IMR-90 (cell line): ENCODE data around the gene TNFRSF13B. TPM values are rescaled to one million over a fixed set of nuclear protein-coding genes. Genes with fewer than 3 reads are reported as not detected.

ENCODE experiments used
- ATAC-seq: fragments of 200-7000 bp; cut with Tn5 transposase; 2 replicates; pipeline ENCODE4 v1.9.1; 2020; ENCODE audit warnings: low read depth, mild to moderate bottlenecking, moderate library complexity
- BruUV-seq: library from RNA; stranded (reverse); fragments of 400-500 nt; replicated peaks from 2 replicates; lab custom pipeline; 2021; lab: Mats Ljungman, UMichigan
- CTCF ChIA-PET: fragments of 300-600 bp; formaldehyde crosslinking; extraction: SDS; loops from one replicate; lab custom pipeline; 2021; ENCODE audit warnings: antibody characterized with exemption; lab: Yijun Ruan, JAX
- POLR2A ChIA-PET: fragments of 300-600 bp; sonication (Branson Sonifier 250); formaldehyde crosslinking; loops from one replicate; lab custom pipeline; 2022; ENCODE audit warnings: antibody characterized with exemption; ENCODE audit not compliant: unreplicated experiment; lab: Charles Lee
- DNase-seq: peaks from one replicate; pipeline ENCODE4 v3.0.0; 2013
- H2AFZ ChIP-seq: replicated peaks from 2 replicates; pipeline ENCODE3; 2013; ENCODE audit warnings: low read length, mild to moderate bottlenecking; ENCODE audit not compliant: poor library complexity
- H2AK5ac ChIP-seq: 2 replicates; pipeline ENCODE4 v1.6.1; 2013; ENCODE audit warnings: low read depth, low read length, inconsistent platforms
- H2AK9ac ChIP-seq: replicated peaks from 2 replicates; pipeline ENCODE3; 2013; ENCODE audit warnings: mild to moderate bottlenecking, low read depth, low read length, moderate library complexity; ENCODE audit not compliant: poor library complexity
- H2BK120ac ChIP-seq: 2 replicates; pipeline ENCODE4 v1.6.1; 2013; ENCODE audit warnings: low read depth, low read length, inconsistent platforms
- H2BK15ac ChIP-seq: 3 replicates; pipeline ENCODE4 v1.6.1; 2013; ENCODE audit warnings: low read depth, low read length, inconsistent platforms
- H2BK20ac ChIP-seq: 2 replicates; pipeline ENCODE4 v1.6.1; 2013; ENCODE audit warnings: low read depth, mild to moderate bottlenecking, inconsistent platforms, low read length, moderate library complexity
- H2BK5ac ChIP-seq: 2 replicates; pipeline ENCODE4 v1.6.1; 2013; ENCODE audit warnings: mild to moderate bottlenecking, low read depth, low read length, inconsistent platforms; ENCODE audit not compliant: poor library complexity, severe bottlenecking
- H3K14ac ChIP-seq: replicated peaks from 2 replicates; pipeline ENCODE4 v1.6.1; 2013; ENCODE audit warnings: low read depth, low read length, inconsistent platforms
- H3K18ac ChIP-seq: 2 replicates; pipeline ENCODE4 v1.6.1; 2013; ENCODE audit warnings: low read depth, low read length, control low read depth
- H3K23ac ChIP-seq: 2 replicates; pipeline ENCODE4 v1.6.1; 2013; ENCODE audit warnings: low read depth, low read length, inconsistent platforms
- H3K27ac ChIP-seq: 2 replicates; pipeline ENCODE4 v1.5.1; 2013; ENCODE audit warnings: mild to moderate bottlenecking, control low read depth, low read length; ENCODE audit not compliant: insufficient read depth
- H3K27me3 ChIP-seq: 2 replicates; pipeline ENCODE4 v1.6.1; 2013; ENCODE audit warnings: low read length; ENCODE audit not compliant: control insufficient read depth, insufficient read depth
- H3K36me3 ChIP-seq: 2 replicates; pipeline ENCODE4 v1.6.1; 2013; ENCODE audit warnings: low read length, mixed read lengths; ENCODE audit not compliant: control insufficient read depth, insufficient read depth
- H3K4ac ChIP-seq: 2 replicates; pipeline ENCODE4 v1.6.1; 2013; ENCODE audit warnings: low read depth, low read length, inconsistent platforms
- H3K4me1 ChIP-seq: 2 replicates; pipeline ENCODE4 v1.6.1; 2013; ENCODE audit warnings: low read length, mixed read lengths; ENCODE audit not compliant: control insufficient read depth, insufficient read depth
- H3K4me2 ChIP-seq: 2 replicates; pipeline ENCODE4 v1.6.1; 2013; ENCODE audit warnings: low read depth, mild to moderate bottlenecking, control low read depth, low read length, moderate library complexity
- H3K4me3 ChIP-seq: 2 replicates; pipeline ENCODE4 v1.5.1; 2013; ENCODE audit warnings: low read depth, mild to moderate bottlenecking, control low read depth, low read length, moderate library complexity; ENCODE audit not compliant: insufficient read depth
- H3K56ac ChIP-seq: 2 replicates; pipeline ENCODE4 v1.6.1; 2013; ENCODE audit warnings: low read length, inconsistent platforms; ENCODE audit not compliant: insufficient read depth; ENCODE audit errors: extremely low read depth
- H3K79me1 ChIP-seq, 2 experiments: 2 replicates each; pipeline ENCODE4 v1.6.1; 2013; ENCODE audit warnings: low read length in 2 of 2, inconsistent platforms in 1 of 2, low read depth in 1 of 2
- H3K9ac ChIP-seq: 2 replicates; pipeline ENCODE4 v1.6.1; 2013; ENCODE audit warnings: low read depth, low read length, control low read depth
- H3K9me1 ChIP-seq: 2 replicates; pipeline ENCODE4 v1.6.1; 2013; ENCODE audit warnings: low read length, inconsistent platforms; ENCODE audit not compliant: insufficient read depth
- H3K9me3 ChIP-seq: 2 replicates; pipeline ENCODE4 v1.6.1; 2013; ENCODE audit warnings: low read length; ENCODE audit not compliant: control insufficient read depth, insufficient read depth
- H4K20me1 ChIP-seq: 2 replicates; pipeline ENCODE4 v1.6.1; 2013; ENCODE audit warnings: low read length, inconsistent platforms; ENCODE audit not compliant: insufficient read depth
- H4K5ac ChIP-seq: 2 replicates; pipeline ENCODE4 v1.6.1; 2013; ENCODE audit warnings: mild to moderate bottlenecking, low read depth, low read length, control low read depth
- H4K8ac ChIP-seq, 2 experiments: 2 replicates each; pipeline ENCODE4 v1.6.1; 2013; ENCODE audit warnings: low read depth in 2 of 2, low read length in 2 of 2, control low read depth in 1 of 2, inconsistent platforms in 1 of 2
- H4K91ac ChIP-seq: 2 replicates; pipeline ENCODE4 v1.6.1; 2013; ENCODE audit warnings: low read depth, low read length, inconsistent platforms; ENCODE audit not compliant: insufficient read depth
- BHLHE40 ChIP-seq: fragments of 150-350 bp; IDR thresholded peaks from 2 replicates; pipeline ENCODE4 v1.6.1; 2016; ENCODE audit warnings: mild to moderate bottlenecking, low read depth, low read length
- CHD1 ChIP-seq: IDR thresholded peaks from 2 replicates; pipeline ENCODE4 v1.6.1; 2012; ENCODE audit warnings: low read depth, low read length, improper control_type of control experiment
- RCOR1 ChIP-seq: IDR thresholded peaks from 2 replicates; pipeline ENCODE4 v1.6.1; 2012; ENCODE audit warnings: mild to moderate bottlenecking, low read length, improper control_type of control experiment; ENCODE audit not compliant: insufficient replicate concordance
- WGBS, 2 experiments: methylation state at CpG; one replicate each; pipeline versions ENCODE4 v1.1.5 to v1.1.7; 2013; ENCODE audit warnings: missing lambda C conversion rate in 2 of 2; ENCODE audit not compliant: insufficient read length in 1 of 2; ENCODE audit errors: extremely low coverage in 2 of 2; 5-methylcytosine and 5-hydroxymethylcytosine counted together
- dilution Hi-C: fragments of 300-500 bp; cut with HindIII; formaldehyde crosslinking; loops from one replicate; pipeline ENCODE4 v1.14.3; 2018; ENCODE audit warnings: low sequenced_read_pairs; ENCODE audit not compliant: unreplicated experiment
- in situ Hi-C: fragments of 300-500 bp; cut with MboI; formaldehyde crosslinking; loops from 3 replicates; pipeline ENCODE4 v1.14.3; 2019; ENCODE audit warnings: low sequenced_read_pairs, inconsistent platforms, mixed read lengths
- intact Hi-C: fragments of 100-400 bp; cut with micrococcal nuclease; formaldehyde crosslinking; loops from 2 replicates; pipeline ENCODE4 v1.10.0; 2022
- polyA plus RNA-seq, 3 experiments: library from polyadenylated mRNA; depleted of rRNA; stranded (reverse); fragments of >200 nt; gene quantifications; 2 replicates each; pipeline ENCODE4 v1.2.3, GENCODE V29; 2012; ENCODE audit warnings: low replicate concordance in 1 of 3
- total RNA-seq: library from RNA; depleted of rRNA; stranded (reverse); fragments of >200 nt; gene quantifications from 2 replicates; pipeline ENCODE4 v1.2.3, GENCODE V29; 2012
- TF ChIP-seq, protein P1 (sequence below): fragments of 150-350 bp; IDR thresholded peaks from 2 replicates; pipeline ENCODE4 v1.6.1; 2017; ENCODE audit warnings: mild to moderate bottlenecking, antibody characterized with exemption, low read length, low read depth

TNFRSF13B gene
- total and polyA plus RNA-seq, 2 of the 4 experiments (the other 2 are of a cell fraction): not detected

DNA sequence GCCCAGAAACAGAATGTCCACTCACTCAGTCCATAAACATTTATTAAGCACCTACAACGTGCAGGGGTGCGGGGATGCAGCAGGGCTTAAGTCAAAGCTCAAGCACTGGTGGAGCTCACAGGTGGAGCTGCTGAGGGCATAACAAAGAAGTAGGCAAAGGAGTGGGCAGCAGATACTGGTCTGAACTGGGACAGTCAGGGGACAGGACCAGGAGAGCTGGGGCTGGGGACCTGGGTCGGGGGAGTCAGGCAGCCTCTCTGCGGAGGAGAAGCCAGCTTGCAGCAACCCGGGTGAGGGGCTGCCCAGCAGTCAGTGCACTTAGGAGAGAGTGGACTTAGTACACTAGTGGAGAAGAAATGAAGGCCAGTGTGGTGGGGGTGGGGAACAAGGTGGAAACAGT is 10.0 kb upstream of the TNFRSF13B start:
- Histone ChIP-seq H3K9ac (no peak overlapping the region), H2AK5ac (no peak overlapping the region), H2BK15ac (no peak overlapping the region), H3K4ac (no peak overlapping the region), H4K91ac (no peak overlapping the region), H3K4me3 (no peak overlapping the region), H4K20me1 (no peaks in the 10 kb centered on the region), H3K56ac (no peak overlapping the region), H3K4me2 (no peak overlapping the region), H2BK20ac (no peak overlapping the region), H4K5ac (no peak overlapping the region), H3K79me1 (no peaks in the 10 kb centered on the region), H3K18ac (no peak overlapping the region), H2AFZ (no peak overlapping the region), H3K36me3 (no peaks in the 10 kb centered on the region), H2AK9ac (no peak overlapping the region), H4K8ac (no peak overlapping the region), H3K27ac (no peak overlapping the region), H3K9me3 (no peaks in the 10 kb centered on the region), H3K9me1 (peaks cover 3% of the 10 kb centered on the region; the same call in 1 of the 2 replicates), H3K4me1 (peaks cover 2% of the 10 kb centered on the region; the same call in 1 of the 2 replicates), H2BK120ac (no peak overlapping the region), H3K23ac (no peak overlapping the region), H2BK5ac (no peak overlapping the region), H3K27me3 (peaks cover 9% of the 10 kb centered on the region; the same call in 1 of the 2 replicates), H3K14ac (no peak overlapping the region)
- DNase-seq (no peak), ATAC-seq (no peak)
- no TSS peak for BruUV-seq
- POLR2A ChIA-PET: no interaction called here
- in situ Hi-C loops: no loop called here
- CTCF ChIA-PET: no interaction called here
- intact Hi-C loops: loop anchor here (10.0 kb wide), 1 partner anchor 397 kb away; no protein-coding TSS in a partner anchor
- dilution Hi-C loops: no loop called here
- 86% methylated on average over 2 of the region's 5 CpGs; no CpG with 5 or more reads in 1 of the 2 experiments for WGBS, 2 experiments
- TF ChIP-seq, protein P1, sequence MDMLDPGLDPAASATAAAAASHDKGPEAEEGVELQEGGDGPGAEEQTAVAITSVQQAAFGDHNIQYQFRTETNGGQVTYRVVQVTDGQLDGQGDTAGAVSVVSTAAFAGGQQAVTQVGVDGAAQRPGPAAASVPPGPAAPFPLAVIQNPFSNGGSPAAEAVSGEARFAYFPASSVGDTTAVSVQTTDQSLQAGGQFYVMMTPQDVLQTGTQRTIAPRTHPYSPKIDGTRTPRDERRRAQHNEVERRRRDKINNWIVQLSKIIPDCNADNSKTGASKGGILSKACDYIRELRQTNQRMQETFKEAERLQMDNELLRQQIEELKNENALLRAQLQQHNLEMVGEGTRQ: no peak
- TF ChIP-seq BHLHE40 (no peak), CHD1 (no peak), RCOR1 (no peak)
